Activated CD4-positive, alpha-beta T cell treated with anti-CD3 and anti-CD28 coated beads, Interleukin-2, amount 10 ng/mL, durations not matched to agents 7 days and 5 days (primary cell): Measurements from ENCODE around the gene TMEM250. TPM values are rescaled to one million over a fixed set of nuclear protein-coding genes. Genes with fewer than 3 reads are reported as not detected.
"Not testable (repeated sequence)": the region's sequence is repeated elsewhere in the genome, so short reads cannot be mapped to it uniquely, and the experiment has no call there.

Experiments used
- CTCF ChIA-PET: fragments of 350-600 bp; sonication (Branson Sonifier 250); formaldehyde crosslinking; loops from one replicate; lab custom pipeline; 2021; ENCODE audit warnings: antibody characterized with exemption; lab: Charles Lee
- POLR2A ChIA-PET: fragments of 350-600 bp; sonication (Branson Sonifier 250); formaldehyde crosslinking; loops from one replicate; lab custom pipeline; 2021; ENCODE audit warnings: antibody characterized with exemption; lab: Charles Lee
- DNase-seq: peaks from one replicate; pipeline ENCODE4 v3.0.0-alpha.2; 2020
- H3K27ac Mint-ChIP-seq: one replicate; pipeline ENCODE4 v1.8.0; 2021; ENCODE audit warnings: mild to moderate bottlenecking, moderate library complexity, mixed read lengths
- H3K27me3 Mint-ChIP-seq: one replicate; pipeline ENCODE4 v1.8.0; 2021; ENCODE audit warnings: mixed read lengths
- H3K36me3 Mint-ChIP-seq: one replicate; pipeline ENCODE4 v1.8.0; 2021; ENCODE audit warnings: low read depth, mixed read lengths
- H3K4me1 Mint-ChIP-seq: one replicate; pipeline ENCODE4 v1.8.0; 2021; ENCODE audit warnings: mixed read lengths
- H3K4me3 Mint-ChIP-seq: one replicate; pipeline ENCODE4 v1.8.0; 2021; ENCODE audit warnings: mild to moderate bottlenecking, moderate library complexity, mixed read lengths
- H3K9me3 Mint-ChIP-seq: one replicate; pipeline ENCODE4 v1.8.0; 2021; ENCODE audit warnings: mixed read lengths
- total RNA-seq, 2 experiments: library from RNA; stranded (reverse); gene quantifications; one replicate each; pipeline ENCODE4 v1.2.3, GENCODE V29; 2021

The TMEM250 gene
- total RNA-seq, 2 experiments from 2014 or later, result 50.2 to 56.4 TPM

DNA sequence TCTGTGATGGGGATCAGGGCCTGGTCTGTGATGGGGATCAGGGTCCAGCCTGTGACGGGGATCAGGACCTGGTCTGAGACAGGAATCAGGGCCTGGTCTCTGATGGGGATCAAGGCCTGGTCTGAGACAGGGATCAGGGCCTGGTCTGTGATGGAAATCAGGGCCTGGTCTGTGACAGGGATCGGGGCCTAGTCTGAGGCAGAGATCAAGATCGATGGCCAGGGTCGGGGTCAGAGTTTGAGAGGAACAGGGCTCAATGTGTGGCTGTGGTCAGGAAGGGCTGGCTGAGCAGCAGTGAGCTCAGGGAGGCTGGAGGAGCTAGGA lies 33.8 kb upstream of the TMEM250 start:
- ChIA-PET POLR2A (no interaction called here), CTCF (no interaction called here)
- H3K27ac Mint-ChIP-seq, result no peak overlapping the region
- no peak overlapping the region for H3K4me3 Mint-ChIP-seq
- no peaks in the 10 kb centered on the region for H3K4me1 Mint-ChIP-seq
- no peak for DNase-seq
- no peaks in the 10 kb centered on the region for H3K36me3 Mint-ChIP-seq
- no peaks in the 10 kb centered on the region for H3K9me3 Mint-ChIP-seq
- no peaks in the 10 kb centered on the region for H3K27me3 Mint-ChIP-seq

DNA sequence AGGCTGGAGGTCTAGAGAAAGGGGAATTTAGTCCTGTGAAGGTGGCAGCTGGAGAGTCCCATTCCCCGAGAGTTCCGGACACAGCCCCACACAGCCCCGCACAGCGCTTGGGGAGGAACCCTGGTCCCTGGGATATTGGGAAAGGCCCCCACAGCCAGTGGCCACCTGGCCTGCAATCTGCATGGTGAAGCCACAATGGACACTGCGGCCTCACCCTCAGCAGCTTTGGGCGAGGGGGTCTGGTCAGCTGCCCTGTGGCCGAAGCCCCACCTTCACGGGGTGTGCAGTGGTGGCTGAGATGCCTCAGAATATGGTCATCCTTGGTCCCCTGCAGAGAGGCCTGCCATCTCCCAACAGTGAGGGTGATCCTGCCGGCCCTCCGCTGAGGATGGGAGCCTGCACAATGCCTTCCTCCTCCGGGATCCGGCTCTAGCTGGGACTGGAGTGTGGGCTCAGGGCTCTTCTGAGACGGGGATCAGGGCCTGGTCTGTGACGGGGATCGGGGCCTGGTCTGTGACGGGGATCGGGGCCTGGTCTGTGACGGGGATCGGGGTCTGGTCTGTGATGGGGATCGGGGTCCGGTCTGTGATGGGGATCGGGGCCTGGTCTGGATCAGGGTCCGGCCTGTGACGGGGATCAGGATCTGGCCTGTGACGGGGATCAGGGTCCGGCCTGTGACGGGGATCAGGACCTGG lies 33.3 kb upstream of the TMEM250 start:
- Mint-ChIP-seq H3K27me3 (no peaks in the 10 kb centered on the region), H3K4me3 (no peak overlapping the region), H3K27ac (no peak overlapping the region), H3K4me1 (no peaks in the 10 kb centered on the region), H3K9me3 (no peaks in the 10 kb centered on the region), H3K36me3 (no peaks in the 10 kb centered on the region)
- CTCF ChIA-PET, result no interaction called here
- POLR2A ChIA-PET, result no interaction called here
- no peak for DNase-seq

DNA sequence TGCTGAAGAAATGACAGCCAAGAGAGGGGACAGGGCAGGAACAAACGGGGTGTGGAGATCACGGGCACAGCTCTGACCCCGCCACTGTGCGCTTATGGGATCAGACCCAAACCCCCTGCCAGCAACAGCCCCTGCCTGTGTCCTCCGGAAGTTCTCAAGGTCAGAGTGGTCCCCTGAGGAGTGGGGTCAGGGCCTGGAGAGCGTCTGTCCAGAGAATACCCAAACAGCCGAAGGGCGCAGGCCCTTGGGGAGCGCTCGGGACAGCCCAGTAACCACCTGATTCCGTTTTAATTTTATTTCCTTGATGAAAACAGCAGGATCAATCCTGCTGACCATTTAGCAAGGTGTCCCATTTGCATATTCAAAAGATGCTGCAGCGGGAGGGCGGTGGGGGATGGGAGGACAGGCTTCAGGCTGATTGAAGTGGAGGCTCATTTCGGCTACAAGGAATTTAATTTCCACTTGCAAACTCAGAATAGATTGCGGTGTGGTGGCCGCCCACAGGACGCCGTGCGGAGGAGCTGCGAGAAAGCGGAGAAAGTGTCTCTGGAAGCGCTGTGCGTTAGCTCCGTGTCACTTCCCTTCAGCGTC lies 32.6 kb upstream of the TMEM250 start:
- H3K36me3 Mint-ChIP-seq, result no peaks in the 10 kb centered on the region
- no peaks in the 10 kb centered on the region for H3K9me3 Mint-ChIP-seq
- no peaks in the 10 kb centered on the region for H3K27me3 Mint-ChIP-seq
- no peak overlapping the region for H3K4me3 Mint-ChIP-seq
- ChIA-PET POLR2A (no interaction called here), CTCF (no interaction called here)
- no peak overlapping the region for H3K27ac Mint-ChIP-seq
- no peaks in the 10 kb centered on the region for H3K4me1 Mint-ChIP-seq
- no peak for DNase-seq

DNA sequence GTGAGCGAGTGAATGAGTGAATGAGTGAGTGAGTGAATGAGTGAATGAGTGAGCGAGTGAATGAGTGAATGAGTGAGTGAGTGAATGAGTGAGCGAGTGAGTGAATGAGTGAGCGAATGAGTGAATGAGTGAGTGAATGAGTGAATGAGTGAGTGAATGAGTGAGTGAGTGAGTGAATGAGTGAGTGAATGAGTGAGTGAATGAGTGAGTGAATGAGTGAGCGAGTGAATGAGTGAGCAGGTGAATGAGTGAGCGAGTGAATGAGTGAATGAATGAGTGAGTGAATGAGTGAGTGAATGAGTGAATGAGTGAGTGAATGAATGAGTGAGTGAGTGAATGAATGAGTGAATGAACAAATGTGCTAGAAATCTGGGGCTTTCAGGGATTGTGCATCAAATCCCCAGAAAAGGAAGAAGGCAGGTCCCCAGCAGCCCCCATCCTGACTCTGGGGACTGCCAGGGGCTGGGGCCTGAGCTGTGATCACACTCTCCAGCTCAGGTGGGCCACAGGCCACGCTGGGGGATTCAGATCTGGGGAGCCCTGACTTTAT lies 32.1 kb upstream of the TMEM250 start:
- CTCF ChIA-PET, result not testable (repeated sequence)

DNA sequence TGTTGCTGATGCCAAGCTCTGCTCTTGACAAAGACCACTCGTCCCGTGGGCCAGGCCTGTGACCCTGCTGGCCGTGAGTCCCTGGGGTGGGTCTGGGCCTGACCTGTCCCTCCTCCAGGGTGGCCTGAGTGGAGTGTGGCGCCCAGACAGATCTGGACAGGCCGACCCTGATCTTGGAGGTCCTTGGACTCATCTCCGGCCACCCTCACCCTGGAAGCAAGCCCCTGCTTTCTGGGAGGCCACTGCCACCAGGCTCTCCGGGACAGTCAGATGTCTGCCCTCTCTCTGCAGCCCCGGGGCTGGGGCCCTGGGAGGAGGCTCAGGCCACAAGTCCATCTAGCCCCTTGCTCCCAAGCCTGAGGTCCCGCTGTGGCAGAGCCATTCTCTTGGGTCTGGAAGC lies 31.2 kb upstream of the TMEM250 start:
- H3K9me3 Mint-ChIP-seq, result no peaks in the 10 kb centered on the region
- H3K4me1 Mint-ChIP-seq, result no peaks in the 10 kb centered on the region
- DNase-seq, result no peak
- no peaks in the 10 kb centered on the region for H3K36me3 Mint-ChIP-seq
- POLR2A ChIA-PET, result no interaction called here
- no peak overlapping the region for H3K4me3 Mint-ChIP-seq
- CTCF ChIA-PET, result no interaction called here
- no peak overlapping the region for H3K27ac Mint-ChIP-seq
- H3K27me3 Mint-ChIP-seq, result no peaks in the 10 kb centered on the region

More for the DNA sequence above, 32.1 kb upstream of the TMEM250 start:
- H3K36me3 Mint-ChIP-seq, H3K4me3 Mint-ChIP-seq, H3K27me3 Mint-ChIP-seq, DNase-seq, H3K9me3 Mint-ChIP-seq, H3K4me1 Mint-ChIP-seq, H3K27ac Mint-ChIP-seq, POLR2A ChIA-PET: not testable (repeated sequence)

DNA sequence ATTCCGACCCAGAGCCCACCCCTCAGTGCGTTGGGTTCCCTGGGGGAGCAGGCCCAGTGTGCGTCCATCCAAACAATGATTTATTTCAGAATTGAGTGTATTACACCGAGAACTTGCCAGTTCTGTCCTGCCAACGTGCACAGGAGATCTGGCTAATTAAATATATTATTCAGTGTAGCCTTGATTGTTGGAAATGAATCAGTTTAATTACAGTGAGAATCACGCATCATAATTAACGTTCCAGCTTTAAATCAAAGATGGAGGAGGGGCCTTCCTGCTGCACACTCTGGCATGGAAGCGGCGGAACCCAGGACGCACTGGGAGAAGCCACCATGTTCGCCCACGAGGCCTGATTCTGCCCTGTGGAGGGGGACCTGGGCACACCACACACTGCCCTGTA lies 30.7 kb upstream of the TMEM250 start:
- no peaks in the 10 kb centered on the region for H3K9me3 Mint-ChIP-seq
- no peaks in the 10 kb centered on the region for H3K36me3 Mint-ChIP-seq
- POLR2A ChIA-PET, result no interaction called here
- no peaks in the 10 kb centered on the region for H3K27me3 Mint-ChIP-seq
- DNase-seq, result no peak
- no peak overlapping the region for H3K27ac Mint-ChIP-seq
- CTCF ChIA-PET, result no interaction called here
- H3K4me1 Mint-ChIP-seq, result no peaks in the 10 kb centered on the region
- no peak overlapping the region for H3K4me3 Mint-ChIP-seq

DNA sequence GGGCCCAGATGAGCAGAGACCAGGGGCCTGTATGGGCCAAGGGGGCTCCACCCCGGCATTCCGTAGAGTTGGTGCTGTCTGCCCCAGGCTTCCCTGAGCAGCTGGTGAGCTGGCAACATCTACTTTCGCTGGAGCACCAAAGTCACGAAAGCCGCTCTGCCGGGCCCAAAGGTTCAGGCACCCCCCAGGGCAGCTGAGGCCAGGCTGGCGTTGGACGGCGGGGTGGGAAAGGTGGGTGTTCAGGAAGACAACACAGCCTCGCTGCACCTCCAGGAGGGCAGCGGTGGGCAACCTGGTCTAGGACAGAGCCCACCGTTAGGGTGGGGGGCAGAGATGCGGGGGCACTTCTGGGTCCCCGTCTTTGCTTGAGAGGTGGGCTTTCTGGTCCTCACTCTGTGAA lies 30.1 kb upstream of the TMEM250 start:
- H3K9me3 Mint-ChIP-seq, result no peaks in the 10 kb centered on the region
- no peaks in the 10 kb centered on the region for H3K27me3 Mint-ChIP-seq
- CTCF ChIA-PET, result no interaction called here
- DNase-seq, result no peak
- H3K4me1 Mint-ChIP-seq, result no peaks in the 10 kb centered on the region
- POLR2A ChIA-PET, result no interaction called here
- no peak overlapping the region for H3K27ac Mint-ChIP-seq
- no peaks in the 10 kb centered on the region for H3K36me3 Mint-ChIP-seq
- H3K4me3 Mint-ChIP-seq, result no peak overlapping the region

DNA sequence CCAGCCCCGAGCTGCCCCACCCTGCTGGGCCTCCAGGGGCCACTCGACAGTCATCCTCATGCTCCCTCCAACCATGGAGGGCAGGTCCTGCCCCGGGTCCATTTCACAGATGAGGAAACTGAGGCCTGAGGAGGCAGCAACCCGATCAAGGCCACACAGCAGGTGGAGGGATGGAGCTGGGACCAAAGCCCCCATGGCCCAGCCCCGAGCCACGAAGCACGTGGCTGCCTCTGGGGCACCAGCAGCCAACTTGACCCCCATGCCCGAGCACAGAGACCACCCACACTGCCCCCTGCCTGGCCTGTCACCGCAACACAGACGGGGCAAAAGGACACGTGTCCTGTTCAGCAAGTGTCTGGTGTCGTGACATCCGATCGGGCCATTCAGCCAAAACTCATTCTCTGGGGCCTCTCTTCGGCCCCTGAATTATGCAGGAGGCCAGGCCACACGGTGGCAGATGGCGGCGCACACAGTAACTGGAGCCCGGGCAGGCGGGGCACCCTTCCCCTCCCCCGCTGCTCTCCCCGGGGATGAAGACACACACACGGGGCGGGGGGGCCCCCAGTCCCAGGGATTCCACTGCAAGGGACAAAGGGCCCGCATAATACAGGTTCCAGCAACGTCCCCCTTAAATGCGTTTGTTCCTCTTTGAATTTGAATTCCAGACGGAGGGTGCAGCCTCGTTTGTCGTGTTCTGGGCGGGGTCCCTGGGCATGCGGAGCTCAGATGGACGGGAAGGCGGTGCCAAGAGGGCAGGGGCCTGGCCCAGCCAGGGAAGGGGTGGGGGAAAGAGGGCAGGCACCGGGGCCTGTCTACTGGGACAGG lies 29.4 kb upstream of the TMEM250 start:
- no peak overlapping the region for H3K27ac Mint-ChIP-seq
- no peak for DNase-seq
- no peaks in the 10 kb centered on the region for H3K36me3 Mint-ChIP-seq
- H3K27me3 Mint-ChIP-seq, result no peaks in the 10 kb centered on the region
- ChIA-PET CTCF (no interaction called here), POLR2A (no interaction called here)
- H3K4me3 Mint-ChIP-seq, result no peak overlapping the region
- H3K9me3 Mint-ChIP-seq, result no peaks in the 10 kb centered on the region
- no peaks in the 10 kb centered on the region for H3K4me1 Mint-ChIP-seq

DNA sequence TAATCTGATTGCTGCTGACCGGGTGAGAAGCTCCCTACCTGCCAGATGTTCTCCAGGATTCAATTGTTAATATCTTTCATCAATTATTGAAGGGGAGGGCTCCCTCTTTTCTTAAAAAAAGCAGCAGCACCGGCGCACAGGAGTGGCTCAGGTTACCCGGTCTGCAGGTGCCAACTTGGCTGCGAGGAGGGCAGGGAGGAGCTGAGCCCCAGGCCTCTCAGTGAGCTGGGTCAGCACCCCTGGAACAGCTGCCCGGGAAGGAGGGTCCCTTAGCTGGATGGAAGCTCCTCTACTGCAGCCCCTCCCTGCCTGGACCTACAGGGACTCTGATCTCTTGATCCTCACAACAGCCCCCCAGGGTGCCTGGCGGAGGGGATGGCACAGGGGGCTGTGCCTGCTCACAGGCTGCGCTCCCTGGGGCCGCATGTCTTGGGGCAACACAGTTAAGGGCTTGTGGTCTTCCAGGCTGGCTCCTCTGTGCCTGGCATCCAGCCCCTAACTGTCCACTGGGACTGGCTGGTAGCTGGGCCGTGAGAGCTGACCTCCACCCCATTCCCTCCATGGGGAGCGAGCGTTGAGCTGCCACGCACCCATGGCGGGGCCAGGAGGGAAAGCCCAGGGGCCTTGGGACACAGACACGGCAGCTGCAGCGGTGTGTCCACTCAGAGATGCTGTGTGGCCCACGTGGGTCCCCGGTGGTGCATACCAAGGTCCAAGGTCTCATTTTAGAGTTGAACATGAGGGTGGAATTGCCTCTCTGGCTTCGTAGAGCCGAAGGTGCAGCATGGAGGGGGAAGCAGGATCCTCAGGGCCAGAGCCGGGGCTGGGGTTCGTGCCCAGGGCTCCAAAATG lies 28.6 kb upstream of the TMEM250 start:
- ChIA-PET POLR2A (no interaction called here), CTCF (interaction anchor here (1.3 kb wide), 1 partner anchor 25 kb away, joined by 3 read pairs; no protein-coding TSS in a partner anchor)
- Mint-ChIP-seq H3K9me3 (no peaks in the 10 kb centered on the region), H3K27ac (no peak overlapping the region), H3K4me3 (no peak overlapping the region), H3K27me3 (no peaks in the 10 kb centered on the region), H3K36me3 (no peaks in the 10 kb centered on the region), H3K4me1 (no peaks in the 10 kb centered on the region)
- DNase-seq, result no peak

DNA sequence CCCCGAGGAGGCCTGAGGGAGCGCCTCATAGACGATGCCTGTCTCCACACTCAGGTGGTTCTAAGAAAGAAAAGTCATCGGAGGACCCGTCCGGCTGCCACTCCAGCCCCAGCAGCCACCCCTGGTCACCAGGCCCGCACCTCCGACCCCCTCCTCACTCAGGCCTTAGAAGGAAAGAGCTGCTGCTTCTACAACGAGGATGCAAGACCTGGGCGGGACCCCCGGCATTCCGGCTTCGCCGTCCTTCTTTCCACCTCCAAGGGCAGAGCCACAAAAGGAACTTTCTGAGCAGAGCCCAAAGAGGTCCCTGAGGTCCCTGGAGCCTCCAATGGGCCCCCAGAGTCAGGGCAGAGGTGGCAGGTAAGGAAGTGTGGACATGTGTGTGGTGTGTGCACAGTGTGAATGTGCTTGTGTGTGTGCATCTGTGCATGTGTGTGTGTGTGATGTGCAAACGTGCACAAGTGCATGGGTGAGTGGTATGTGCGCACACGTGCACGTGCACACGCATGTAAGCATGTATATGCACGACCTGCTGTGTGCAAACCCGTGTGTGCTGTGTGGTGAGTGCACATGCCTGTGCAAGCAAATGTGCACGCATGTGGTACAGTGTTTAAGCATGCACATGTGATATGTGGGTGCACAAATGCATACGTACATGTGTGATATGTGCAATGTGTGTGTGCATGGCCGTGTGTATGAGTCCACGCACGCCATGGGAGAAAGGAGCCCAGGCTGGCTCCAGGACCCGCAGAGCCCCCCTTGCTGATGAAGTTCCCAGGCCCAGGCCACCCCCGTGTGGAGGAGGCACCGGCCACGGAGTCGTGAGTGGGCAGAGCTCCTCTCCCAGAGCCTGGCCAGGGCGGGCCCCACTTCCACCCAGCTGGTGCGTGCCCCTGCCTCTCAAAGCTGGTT lies 27.7 kb upstream of the TMEM250 start:
- H3K27me3 Mint-ChIP-seq, result no peaks in the 10 kb centered on the region
- ChIA-PET CTCF (interaction anchor here (1.3 to 1.6 kb wide), 2 partner anchors 24 to 121 kb away, joined by 3 to 4 read pairs; no protein-coding TSS in a partner anchor), POLR2A (no interaction called here)
- no peak for DNase-seq
- H3K36me3 Mint-ChIP-seq, result no peaks in the 10 kb centered on the region
- H3K9me3 Mint-ChIP-seq, result no peaks in the 10 kb centered on the region
- no peaks in the 10 kb centered on the region for H3K4me1 Mint-ChIP-seq
- no peak overlapping the region for H3K27ac Mint-ChIP-seq
- no peak overlapping the region for H3K4me3 Mint-ChIP-seq

DNA sequence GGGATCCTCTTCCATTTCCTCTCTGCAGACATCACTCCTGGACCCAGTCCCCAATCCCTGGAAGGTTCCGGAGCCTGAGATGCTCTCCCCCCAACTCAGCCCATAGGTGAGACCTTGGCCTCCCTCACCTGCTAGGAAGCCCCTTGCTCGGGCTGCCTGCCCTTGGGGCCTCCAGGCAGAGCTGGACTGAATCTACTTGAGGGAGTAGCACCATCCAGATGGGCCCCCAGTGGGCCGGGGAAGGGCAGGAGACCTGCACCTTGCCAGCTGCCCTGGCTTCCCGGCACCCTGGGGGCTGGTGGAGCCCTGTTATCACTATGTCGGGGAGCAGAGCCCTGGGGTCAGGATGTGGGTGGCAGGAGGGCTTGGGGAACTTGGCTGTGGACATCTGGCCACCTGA lies 26.9 kb upstream of the TMEM250 start:
- no peaks in the 10 kb centered on the region for H3K27me3 Mint-ChIP-seq
- H3K9me3 Mint-ChIP-seq, result no peaks in the 10 kb centered on the region
- ChIA-PET POLR2A (no interaction called here), CTCF (interaction anchor here (1.6 kb wide), 1 partner anchor 122 kb away, joined by 4 read pairs; no protein-coding TSS in a partner anchor)
- no peak overlapping the region for H3K4me3 Mint-ChIP-seq
- no peaks in the 10 kb centered on the region for H3K36me3 Mint-ChIP-seq
- no peaks in the 10 kb centered on the region for H3K4me1 Mint-ChIP-seq
- no peak for DNase-seq
- no peak overlapping the region for H3K27ac Mint-ChIP-seq

DNA sequence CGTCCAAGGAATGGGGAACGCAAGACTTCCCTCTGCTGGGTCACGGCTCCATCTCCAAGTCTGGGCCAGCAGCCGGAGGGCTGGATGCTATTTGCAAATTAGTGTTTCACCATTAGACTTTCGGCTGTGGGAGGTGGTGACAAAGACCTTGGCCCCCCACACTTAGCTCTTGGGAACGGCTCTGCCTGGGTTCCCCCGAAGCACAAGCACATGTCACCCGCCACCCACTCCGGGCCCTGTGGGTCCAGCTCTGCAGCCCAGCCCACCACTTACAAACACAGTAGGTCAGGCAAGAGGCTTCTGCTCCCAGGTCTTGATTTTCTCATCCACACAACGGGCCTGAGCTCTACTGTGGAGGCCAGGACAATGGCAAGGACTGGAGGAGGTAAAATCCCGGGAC lies 25.8 kb upstream of the TMEM250 start:
- Mint-ChIP-seq H3K27me3 (no peaks in the 10 kb centered on the region), H3K27ac (no peak overlapping the region), H3K4me1 (no peaks in the 10 kb centered on the region), H3K36me3 (no peaks in the 10 kb centered on the region), H3K9me3 (no peaks in the 10 kb centered on the region), H3K4me3 (no peak overlapping the region)
- ChIA-PET POLR2A (no interaction called here), CTCF (interaction anchor here (1.6 kb wide), 1 partner anchor 123 kb away, joined by 4 read pairs; no protein-coding TSS in a partner anchor)
- DNase-seq, result no peak
